PC-9 (cell line): ENCODE measurements around the gene IGSF21. TPM values are rescaled to one million over a fixed set of nuclear protein-coding genes. Genes with fewer than 3 reads are reported as not detected.

Source experiments
- BruUV-seq: library from RNA; stranded (reverse); fragments of 400-500 nt; replicated peaks from 2 replicates; lab custom pipeline; 2021; lab: Mats Ljungman, UMichigan
- CTCF ChIA-PET: fragments of 300-600 bp; sonication (Branson Sonifier 250); formaldehyde crosslinking; loops from one replicate; lab custom pipeline; 2022; ENCODE audit warnings: antibody characterized with exemption; lab: Charles Lee
- POLR2A ChIA-PET: fragments of 300-600 bp; sonication (Branson Sonifier 250); formaldehyde crosslinking; loops from one replicate; lab custom pipeline; 2022; ENCODE audit warnings: antibody characterized with exemption; ENCODE audit not compliant: unreplicated experiment; lab: Charles Lee
- DNase-seq, 2 experiments: peaks; one replicate each; pipeline versions ENCODE4 v3.0.0 to v3.0.0-alpha.2; 2015 to 2022; ENCODE audit warnings: mixed read lengths in 1 of 2
- H2AFZ ChIP-seq: fragments of 200-600 bp; sonication (generic); 2 replicates; pipeline ENCODE4 v1.8.1; 2017; ENCODE audit warnings: antibody characterized with exemption
- H3F3A ChIP-seq: fragments of 200-600 bp; sonication (generic); 2 replicates; pipeline ENCODE4 v1.8.1; 2017; ENCODE audit warnings: antibody characterized with exemption, mild to moderate bottlenecking, low read depth; ENCODE audit not compliant: insufficient read depth
- H3K27ac ChIP-seq: fragments of 200-600 bp; sonication (generic); 2 replicates; pipeline ENCODE4 v1.6.1; 2016; ENCODE audit warnings: mixed run types
- H3K27me3 ChIP-seq: fragments of 200-600 bp; sonication (generic); 2 replicates; pipeline ENCODE4 v1.6.1; 2016; ENCODE audit warnings: low read depth, mixed run types; ENCODE audit not compliant: insufficient read depth
- H3K36me3 ChIP-seq: fragments of 200-600 bp; sonication (generic); 2 replicates; pipeline ENCODE4 v1.6.1; 2016; ENCODE audit warnings: low read depth, mixed run types
- H3K4me1 ChIP-seq: fragments of 200-600 bp; sonication (generic); replicated peaks from 2 replicates; pipeline ENCODE4 v1.6.1; 2016; ENCODE audit warnings: mixed run types; ENCODE audit not compliant: insufficient read depth
- H3K4me2 ChIP-seq: fragments of 200-600 bp; sonication (generic); 2 replicates; pipeline ENCODE4 v1.6.1; 2017; ENCODE audit warnings: mixed run types
- H3K4me3 ChIP-seq: fragments of 200-600 bp; sonication (generic); 2 replicates; pipeline ENCODE4 v1.6.1; 2016; ENCODE audit warnings: mixed run types
- H3K79me2 ChIP-seq: fragments of 200-600 bp; sonication (generic); 2 replicates; pipeline ENCODE4 v1.6.1; 2017; ENCODE audit warnings: low read depth, mixed run types
- H3K9me2 ChIP-seq: fragments of 200-600 bp; sonication (generic); 2 replicates; pipeline ENCODE4 v1.8.1; 2017; ENCODE audit warnings: mild to moderate bottlenecking; ENCODE audit not compliant: insufficient read depth
- H3K9me3 ChIP-seq: fragments of 200-600 bp; sonication (generic); 2 replicates; pipeline ENCODE4 v1.8.1; 2016; ENCODE audit warnings: low read depth; ENCODE audit not compliant: insufficient read depth
- H4K20me1 ChIP-seq: fragments of 200-600 bp; sonication (generic); 2 replicates; pipeline ENCODE4 v1.8.1; 2017; ENCODE audit not compliant: insufficient read depth
- EZH2 ChIP-seq: fragments of 200-600 bp; sonication (generic); IDR thresholded peaks from 2 replicates; pipeline ENCODE4 v1.8.0; 2017; ENCODE audit warnings: antibody characterized with exemption, low read depth
- intact Hi-C: fragments of 100-400 bp; cut with micrococcal nuclease; formaldehyde crosslinking; loops from one replicate; pipeline ENCODE4 v1.10.0; 2022; ENCODE audit not compliant: unreplicated experiment
- total RNA-seq: library from RNA; stranded (reverse); gene quantifications from 2 replicates; pipeline ENCODE4 v1.2.3, GENCODE V29; 2021
- TF ChIP-seq, protein P1 (sequence below): fragments of 200-600 bp; sonication (generic); conservative IDR thresholded peaks from 2 replicates; pipeline ENCODE4 v1.6.1; 2017; ENCODE audit warnings: mixed run types, antibody characterized with exemption, mild to moderate bottlenecking, moderate library complexity

The IGSF21 gene
- total RNA-seq, 1 experiment from 2014 or later = not detected

DNA sequence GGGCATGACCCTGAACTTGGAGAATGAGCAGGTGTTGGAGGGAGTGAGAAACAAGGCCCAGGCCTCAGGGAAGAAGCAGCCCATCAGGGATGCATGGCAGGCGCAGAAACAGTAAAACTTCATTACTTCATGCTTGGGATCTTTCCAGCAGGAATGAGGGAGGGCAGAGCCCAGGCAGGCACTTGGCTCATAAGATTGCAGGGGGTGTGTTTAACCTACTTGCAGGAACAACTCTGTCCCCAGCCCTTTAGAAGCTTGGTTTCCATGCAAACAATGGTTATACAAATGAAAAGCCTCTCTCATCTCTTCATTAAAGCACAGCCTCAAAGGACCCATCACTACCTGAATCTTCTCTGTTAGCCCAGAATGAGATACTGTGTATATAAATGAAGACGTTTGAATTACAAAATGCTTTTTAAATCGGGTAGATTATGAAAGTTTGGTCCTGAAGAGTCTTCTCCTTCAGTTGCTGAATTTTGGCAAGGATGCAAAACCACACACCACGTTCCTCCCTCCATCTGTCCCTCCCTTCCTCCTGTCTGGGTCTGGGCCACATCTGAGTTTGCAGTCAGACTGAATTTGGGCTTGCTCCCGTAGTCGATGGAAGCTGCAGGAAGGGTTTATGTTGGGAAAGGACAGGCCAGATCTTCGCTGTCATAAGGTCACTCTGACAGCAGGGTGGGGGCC lies 218.8 kb downstream of the IGSF21 start:
- Histone ChIP-seq H2AFZ (no peak overlapping the region), H3K9me2 (no peaks in the 10 kb centered on the region), H3K4me3 (no peak overlapping the region), H3K9me3 (no peaks in the 10 kb centered on the region), H3K27me3 (peaks cover 39% of the 10 kb centered on the region), H3K4me2 (no peak overlapping the region), H3K27ac (no peak overlapping the region), H3K79me2 (no peaks in the 10 kb centered on the region), H3K36me3 (no peaks in the 10 kb centered on the region), H3K4me1 (no peaks in the 10 kb centered on the region), H3F3A (no peaks in the 10 kb centered on the region), H4K20me1 (no peaks in the 10 kb centered on the region)
- intact Hi-C loops = no loop called here
- no TSS peak for BruUV-seq
- ChIA-PET CTCF (interaction anchor here (0.6 kb wide), 1 partner anchor 415 kb away, joined by 7 read pairs; no protein-coding TSS in a partner anchor), POLR2A (no interaction called here)
- no peak for DNase-seq
- TF ChIP-seq, protein P1, sequence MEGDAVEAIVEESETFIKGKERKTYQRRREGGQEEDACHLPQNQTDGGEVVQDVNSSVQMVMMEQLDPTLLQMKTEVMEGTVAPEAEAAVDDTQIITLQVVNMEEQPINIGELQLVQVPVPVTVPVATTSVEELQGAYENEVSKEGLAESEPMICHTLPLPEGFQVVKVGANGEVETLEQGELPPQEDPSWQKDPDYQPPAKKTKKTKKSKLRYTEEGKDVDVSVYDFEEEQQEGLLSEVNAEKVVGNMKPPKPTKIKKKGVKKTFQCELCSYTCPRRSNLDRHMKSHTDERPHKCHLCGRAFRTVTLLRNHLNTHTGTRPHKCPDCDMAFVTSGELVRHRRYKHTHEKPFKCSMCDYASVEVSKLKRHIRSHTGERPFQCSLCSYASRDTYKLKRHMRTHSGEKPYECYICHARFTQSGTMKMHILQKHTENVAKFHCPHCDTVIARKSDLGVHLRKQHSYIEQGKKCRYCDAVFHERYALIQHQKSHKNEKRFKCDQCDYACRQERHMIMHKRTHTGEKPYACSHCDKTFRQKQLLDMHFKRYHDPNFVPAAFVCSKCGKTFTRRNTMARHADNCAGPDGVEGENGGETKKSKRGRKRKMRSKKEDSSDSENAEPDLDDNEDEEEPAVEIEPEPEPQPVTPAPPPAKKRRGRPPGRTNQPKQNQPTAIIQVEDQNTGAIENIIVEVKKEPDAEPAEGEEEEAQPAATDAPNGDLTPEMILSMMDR = no peak
- TF ChIP-seq EZH2 = no peak

DNA sequence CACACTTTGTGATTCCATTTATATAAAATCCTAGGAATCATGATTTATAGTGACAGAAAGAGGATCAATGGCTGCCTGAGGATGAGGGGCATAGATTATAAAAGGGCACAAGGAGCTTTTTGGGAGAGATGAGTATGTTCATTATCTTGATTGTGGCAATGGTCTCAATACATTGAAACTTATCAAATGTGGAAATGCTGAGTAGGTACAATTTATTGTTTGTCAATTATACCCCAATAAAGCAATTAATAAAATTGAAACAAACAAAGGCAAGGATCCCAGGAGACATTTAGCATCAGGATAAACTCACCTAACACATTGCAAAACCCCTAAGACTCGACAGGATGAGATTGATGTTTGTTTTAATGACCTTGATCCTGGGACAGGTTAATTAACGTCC lies 220.1 kb downstream of the IGSF21 start:
- H3K79me2 ChIP-seq = no peaks in the 10 kb centered on the region
- DNase-seq = no peak
- H3K9me3 ChIP-seq = no peaks in the 10 kb centered on the region
- H3K4me2 ChIP-seq = no peak overlapping the region
- no peaks in the 10 kb centered on the region for H3K36me3 ChIP-seq
- H3K27me3 ChIP-seq = peaks cover 46% of the 10 kb centered on the region
- H3F3A ChIP-seq = no peaks in the 10 kb centered on the region
- H3K9me2 ChIP-seq = no peaks in the 10 kb centered on the region
- H2AFZ ChIP-seq = no peak overlapping the region
- no peak overlapping the region for H3K27ac ChIP-seq
- CTCF ChIA-PET = no interaction called here
- no peak overlapping the region for H3K4me3 ChIP-seq
- H3K4me1 ChIP-seq = no peaks in the 10 kb centered on the region
- intact Hi-C loops = no loop called here
- no TSS peak for BruUV-seq
- H4K20me1 ChIP-seq = no peaks in the 10 kb centered on the region
- TF ChIP-seq, protein P1 = no peak
- TF ChIP-seq EZH2 = no peak
- POLR2A ChIA-PET = no interaction called here

DNA sequence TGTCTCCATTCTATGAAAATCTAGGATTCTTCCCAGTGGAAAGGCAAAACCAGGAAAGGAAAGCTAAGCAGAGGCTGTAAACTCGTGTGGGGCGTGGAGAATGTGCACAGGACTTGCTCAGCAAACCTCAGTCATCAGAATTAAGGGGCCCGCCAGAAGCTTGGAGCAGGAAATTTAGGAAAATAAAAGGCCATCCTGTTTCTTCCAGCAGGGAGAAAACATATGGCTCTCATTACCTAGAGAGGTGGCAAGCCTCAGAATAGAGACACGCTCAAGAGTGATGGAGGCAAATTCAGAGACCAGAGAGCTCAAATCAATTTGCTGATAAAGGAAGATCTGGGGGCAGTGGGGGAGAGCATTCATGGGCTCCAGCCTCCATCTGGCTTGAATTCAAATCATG lies 221.2 kb downstream of the IGSF21 start:
- DNase-seq = no peak
- intact Hi-C loops = no loop called here
- Histone ChIP-seq H3K9me3 (no peaks in the 10 kb centered on the region), H3F3A (no peaks in the 10 kb centered on the region), H3K36me3 (no peaks in the 10 kb centered on the region), H3K4me1 (no peaks in the 10 kb centered on the region), H3K4me2 (no peak overlapping the region), H2AFZ (no peak overlapping the region), H4K20me1 (no peaks in the 10 kb centered on the region), H3K9me2 (no peaks in the 10 kb centered on the region), H3K27ac (no peak overlapping the region), H3K79me2 (no peaks in the 10 kb centered on the region), H3K27me3 (peaks cover 45% of the 10 kb centered on the region), H3K4me3 (no peak overlapping the region)
- POLR2A ChIA-PET = no interaction called here
- CTCF ChIA-PET = no interaction called here
- no peak for TF ChIP-seq EZH2
- TF ChIP-seq, protein P1 = no peak
- no TSS peak for BruUV-seq
